GM23338 (cell line): ENCODE results near the gene ZNF687. TPM values are rescaled to one million over a fixed set of nuclear protein-coding genes. Genes with fewer than 3 reads are reported as not detected.

Source experiments
- ATAC-seq: fragments of 200-7000 bp; cut with Tn5 transposase; 3 replicates; pipeline ENCODE4 v1.9.1; 2020
- DNase-seq: peaks from one replicate; pipeline ENCODE4 v3.0.0-alpha.2; 2015; ENCODE audit warnings: low spot score
- H2AFZ ChIP-seq: fragments of 200-600 bp; sonication (generic); 2 replicates; pipeline ENCODE4 v1.8.0; 2016; ENCODE audit warnings: antibody characterized with exemption, mild to moderate bottlenecking, moderate library complexity
- H3F3A ChIP-seq: fragments of 200-600 bp; sonication (generic); replicated peaks from 2 replicates; pipeline ENCODE4 v1.8.0; 2017; ENCODE audit warnings: antibody characterized with exemption, mixed run types, low read depth
- H3K27ac ChIP-seq: fragments of 200-600 bp; sonication (generic); 2 replicates; pipeline ENCODE4 v1.6.1; 2016; ENCODE audit warnings: low read depth
- H3K27me3 ChIP-seq: fragments of 200-600 bp; sonication (generic); 2 replicates; pipeline ENCODE4 v1.8.0; 2016; ENCODE audit warnings: mild to moderate bottlenecking, mixed run types, moderate library complexity; ENCODE audit not compliant: insufficient read depth
- H3K36me3 ChIP-seq: fragments of 200-600 bp; sonication (generic); 2 replicates; pipeline ENCODE4 v1.8.0; 2016; ENCODE audit warnings: mild to moderate bottlenecking; ENCODE audit not compliant: insufficient read depth
- H3K4me1 ChIP-seq: fragments of 200-600 bp; sonication (generic); 2 replicates; pipeline ENCODE4 v1.8.0; 2016; ENCODE audit warnings: mild to moderate bottlenecking, moderate library complexity; ENCODE audit not compliant: insufficient read depth
- H3K4me2 ChIP-seq: fragments of 200-600 bp; sonication (generic); 2 replicates; pipeline ENCODE4 v1.7.1; 2017; ENCODE audit warnings: mixed run types
- H3K4me3 ChIP-seq: fragments of 200-600 bp; sonication (generic); 2 replicates; pipeline ENCODE4 v1.6.1; 2016; ENCODE audit warnings: mixed run types
- H3K79me2 ChIP-seq: fragments of 200-600 bp; sonication (generic); replicated peaks from 2 replicates; pipeline ENCODE4 v1.8.0; 2017; ENCODE audit warnings: mild to moderate bottlenecking; ENCODE audit not compliant: insufficient read depth
- H3K9me2 ChIP-seq: fragments of 200-600 bp; sonication (generic); 2 replicates; pipeline ENCODE4 v1.8.0; 2017; ENCODE audit not compliant: insufficient read depth
- H4K20me1 ChIP-seq: fragments of 200-600 bp; sonication (generic); replicated peaks from 2 replicates; pipeline ENCODE4 v1.8.0; 2017; ENCODE audit warnings: mild to moderate bottlenecking; ENCODE audit not compliant: insufficient read depth
- H3K27ac Mint-ChIP-seq: 2 replicates; pipeline ENCODE4 v1.8.0; 2020; ENCODE audit warnings: inconsistent platforms, mild to moderate bottlenecking, moderate library complexity, mixed read lengths
- H3K27me3 Mint-ChIP-seq: 3 replicates; pipeline ENCODE4 v1.8.0; 2022; ENCODE audit warnings: low read depth, mild to moderate bottlenecking, moderate library complexity, mixed read lengths, inconsistent platforms; ENCODE audit not compliant: insufficient read depth, poor library complexity
- H3K36me3 Mint-ChIP-seq: 3 replicates; pipeline ENCODE4 v1.8.0; 2021; ENCODE audit warnings: low read depth, mild to moderate bottlenecking, inconsistent platforms, moderate library complexity, mixed read lengths
- H3K4me1 Mint-ChIP-seq: 3 replicates; pipeline ENCODE4 v1.8.0; 2020; ENCODE audit warnings: mild to moderate bottlenecking, inconsistent platforms, mixed read lengths
- H3K4me3 Mint-ChIP-seq: 3 replicates; pipeline ENCODE4 v1.8.0; 2021; ENCODE audit warnings: moderate library complexity, mild to moderate bottlenecking, inconsistent platforms, mixed read lengths
- H3K9me3 Mint-ChIP-seq: 3 replicates; pipeline ENCODE4 v1.8.0; 2020; ENCODE audit warnings: moderate library complexity, mild to moderate bottlenecking, inconsistent platforms, mixed read lengths
- CREB1 ChIP-seq: fragments of 250-450 bp; sonication (Bioruptor Pico); IDR thresholded peaks from 2 replicates; pipeline ENCODE4 v1.5.0; 2020; ENCODE audit warnings: low read depth, mild to moderate bottlenecking, moderate library complexity
- CTCF ChIP-seq, 2 experiments: fragments of 200-600 bp in 1 of 2; sonication (generic) in 1 of 2; conservative IDR thresholded peaks; 2 replicates each; pipeline versions ENCODE4 v1.5.1 to v1.6.1; 2016 to 2017; ENCODE audit warnings: antibody characterized with exemption in 2 of 2, low read depth in 2 of 2, mild to moderate bottlenecking in 2 of 2, moderate library complexity in 1 of 2
- ETS1 ChIP-seq: IDR thresholded peaks from 2 replicates; pipeline ENCODE4 v1.6.1; 2016; ENCODE audit warnings: antibody characterized with exemption
- EZH2 ChIP-seq: fragments of 200-600 bp; sonication (generic); IDR thresholded peaks from one replicate; pipeline ENCODE4 v1.8.0; 2017; ENCODE audit warnings: antibody characterized with exemption, mild to moderate bottlenecking, low read depth; ENCODE audit not compliant: unreplicated experiment
- EZH2phosphoT487 ChIP-seq: fragments of 200-600 bp; sonication (generic); IDR thresholded peaks from one replicate; pipeline ENCODE4 v1.8.1; 2018; ENCODE audit warnings: antibody characterized with exemption; ENCODE audit not compliant: unreplicated experiment
- NANOG ChIP-seq: IDR thresholded peaks from 2 replicates; pipeline ENCODE4 v1.6.1; 2016; ENCODE audit warnings: antibody characterized with exemption, borderline replicate concordance
- POLR2AphosphoS5 ChIP-seq: IDR thresholded peaks from 2 replicates; pipeline ENCODE4 v1.6.1; 2016; ENCODE audit warnings: antibody characterized with exemption, low read depth
- REST ChIP-seq: IDR thresholded peaks from one replicate; pipeline ENCODE4 v1.6.1; 2018; ENCODE audit warnings: antibody characterized with exemption; ENCODE audit not compliant: unreplicated experiment
- STAT1 ChIP-seq: IDR thresholded peaks from one replicate; pipeline ENCODE4 v1.6.1; 2016; ENCODE audit warnings: antibody characterized with exemption; ENCODE audit not compliant: unreplicated experiment
- polyA plus RNA-seq: library from polyadenylated mRNA; unstranded; fragments of >200 nt; fragmentation: Nextera tagmentation; extraction: Ambion mirVana; gene quantifications from 2 replicates; pipeline ENCODE4 v1.2.1, GENCODE V29; 2016
- total RNA-seq: library from RNA; depleted of rRNA; stranded (reverse); fragments of >200 nt; shearing (Covaris generic); gene quantifications from 2 replicates; pipeline ENCODE4 v1.2.3, GENCODE V29; 2014

Gene ZNF687
- total and polyA plus RNA-seq, 2 experiments from 2014 or later: 7.7 to 63.9 TPM

GRCh38 chr1:151287341-151287699 is 5.2 kb downstream of the ZNF687 start:
- no peak for ATAC-seq

GRCh38 chr1:151287767-151288500 is 5.8 kb downstream of the ZNF687 start:
- Histone ChIP-seq H3K79me2 (peaks cover 32% of the 10 kb centered on the region), H2AFZ (no peak overlapping the region), H3K4me2 (no peak overlapping the region), H3K9me2 (peaks cover 8% of the 10 kb centered on the region; the same call in 1 of the 2 replicates), H3K4me1 (peaks cover 17% of the 10 kb centered on the region; the same call in 1 of the 2 replicates), H3K4me3 (no peak overlapping the region), H3F3A (0 out of 2 replicates have a peak, but pooled peaks cover 14% of the 10 kb centered on the region), H4K20me1 (peaks cover 14% of the 10 kb centered on the region; the same call in 1 of the 2 replicates), H3K36me3 (peaks cover 13% of the 10 kb centered on the region; the same call in 1 of the 2 replicates), H3K27me3 (no peaks in the 10 kb centered on the region), H3K27ac (no peak overlapping the region)
- no peak for TF ChIP-seq STAT1
- TF ChIP-seq CREB1: no peak
- TF ChIP-seq ETS1: no peak
- no peak for TF ChIP-seq NANOG
- no peak for TF ChIP-seq POLR2AphosphoS5
- TF ChIP-seq REST: no peak
- TF ChIP-seq EZH2: no peak
- no peak for TF ChIP-seq EZH2phosphoT487
- TF ChIP-seq CTCF (conservative IDR thresholded peaks at IDR 0.05; ENCODE audit: low read depth in 2 of 2): no peak
- H3K36me3 Mint-ChIP-seq: peaks cover 79% of the 10 kb centered on the region
- no peak for ATAC-seq
- no peaks in the 10 kb centered on the region; the same call in 2 of the 3 replicates for H3K9me3 Mint-ChIP-seq
- DNase-seq: no peak
- H3K4me3 Mint-ChIP-seq: no peak overlapping the region
- peaks cover 33% of the 10 kb centered on the region for H3K4me1 Mint-ChIP-seq
- peaks cover 20% of the 10 kb centered on the region for H3K27me3 Mint-ChIP-seq
- no peak overlapping the region for H3K27ac Mint-ChIP-seq

More at GRCh38 chr1:151287341-151287699, 5.2 kb downstream of the ZNF687 start:
- Histone ChIP-seq H3K36me3 (peaks cover 13% of the 10 kb centered on the region; the same call in 1 of the 2 replicates), H3K27me3 (no peaks in the 10 kb centered on the region), H2AFZ (no peak overlapping the region), H3K4me3 (no peak overlapping the region), H3K9me2 (0 out of 2 replicates have a peak, but pooled peaks cover 2% of the 10 kb centered on the region), H3F3A (0 out of 2 replicates have a peak, but pooled peaks cover 11% of the 10 kb centered on the region), H4K20me1 (peaks cover 14% of the 10 kb centered on the region; the same call in 1 of the 2 replicates), H3K27ac (no peak overlapping the region), H3K4me1 (peaks cover 17% of the 10 kb centered on the region; the same call in 1 of the 2 replicates), H3K4me2 (no peak overlapping the region), H3K79me2 (peaks cover 34% of the 10 kb centered on the region)
- Mint-ChIP-seq H3K9me3 (no peaks in the 10 kb centered on the region), H3K27me3 (peaks cover 21% of the 10 kb centered on the region), H3K4me1 (peaks cover 33% of the 10 kb centered on the region), H3K27ac (no peak overlapping the region), H3K36me3 (peaks cover 73% of the 10 kb centered on the region), H3K4me3 (no peak overlapping the region)
- no peak for TF ChIP-seq CREB1
- no peak for DNase-seq
